Progenitor cell of endocrine pancreas (in vitro differentiated cells): ENCODE data around the gene NRBF2. TPM values are rescaled to one million over a fixed set of nuclear protein-coding genes. Genes with fewer than 3 reads are reported as not detected.

Experiments used
- DNase-seq: peaks from one replicate; pipeline ENCODE4 v3.0.0; 2021; ENCODE audit warnings: low spot score; ENCODE audit not compliant: unreplicated experiment
- H3K27ac Mint-ChIP-seq: 2 replicates; pipeline ENCODE4 v1.8.0; 2021; ENCODE audit warnings: mild to moderate bottlenecking, moderate library complexity, mixed read lengths
- H3K27me3 Mint-ChIP-seq: 2 replicates; pipeline ENCODE4 v1.8.0; 2021; ENCODE audit warnings: mixed read lengths
- H3K36me3 Mint-ChIP-seq: 2 replicates; pipeline ENCODE4 v1.8.0; 2022; ENCODE audit warnings: mixed read lengths; ENCODE audit not compliant: insufficient read depth
- H3K4me1 Mint-ChIP-seq: 2 replicates; pipeline ENCODE4 v1.8.0; 2021; ENCODE audit warnings: low read depth, mixed read lengths
- H3K4me3 Mint-ChIP-seq: 2 replicates; pipeline ENCODE4 v1.8.0; 2021; ENCODE audit warnings: low read depth, mild to moderate bottlenecking, moderate library complexity, mixed read lengths
- H3K9me3 Mint-ChIP-seq: 2 replicates; pipeline ENCODE4 v1.8.0; 2021; ENCODE audit warnings: low read depth, mixed read lengths
- total RNA-seq: library from RNA; stranded (reverse); gene quantifications from 2 replicates; pipeline ENCODE4 v1.2.1, GENCODE V29; 2021
- TF ChIP-seq, protein P1 (sequence below): fragments of 200-600 bp; sonication (generic); IDR thresholded peaks from one replicate; pipeline ENCODE4 v1.5.0; 2021; ENCODE audit warnings: antibody characterized with exemption, mild to moderate bottlenecking; ENCODE audit not compliant: unreplicated experiment

Gene NRBF2
- total RNA-seq, 1 donor from 2014 or later, result 20.3 TPM

GRCh38 chr10:63173468-63174232, 40.5 kb downstream of the NRBF2 start:
- Mint-ChIP-seq H3K4me3 (no peak overlapping the region), H3K4me1 (peaks cover 16% of the 10 kb centered on the region), H3K36me3 (peaks cover 38% of the 10 kb centered on the region), H3K27me3 (no peaks in the 10 kb centered on the region), H3K9me3 (no peaks in the 10 kb centered on the region), H3K27ac (no peak overlapping the region)
- DNase-seq, result no peak
- TF ChIP-seq, protein P1, sequence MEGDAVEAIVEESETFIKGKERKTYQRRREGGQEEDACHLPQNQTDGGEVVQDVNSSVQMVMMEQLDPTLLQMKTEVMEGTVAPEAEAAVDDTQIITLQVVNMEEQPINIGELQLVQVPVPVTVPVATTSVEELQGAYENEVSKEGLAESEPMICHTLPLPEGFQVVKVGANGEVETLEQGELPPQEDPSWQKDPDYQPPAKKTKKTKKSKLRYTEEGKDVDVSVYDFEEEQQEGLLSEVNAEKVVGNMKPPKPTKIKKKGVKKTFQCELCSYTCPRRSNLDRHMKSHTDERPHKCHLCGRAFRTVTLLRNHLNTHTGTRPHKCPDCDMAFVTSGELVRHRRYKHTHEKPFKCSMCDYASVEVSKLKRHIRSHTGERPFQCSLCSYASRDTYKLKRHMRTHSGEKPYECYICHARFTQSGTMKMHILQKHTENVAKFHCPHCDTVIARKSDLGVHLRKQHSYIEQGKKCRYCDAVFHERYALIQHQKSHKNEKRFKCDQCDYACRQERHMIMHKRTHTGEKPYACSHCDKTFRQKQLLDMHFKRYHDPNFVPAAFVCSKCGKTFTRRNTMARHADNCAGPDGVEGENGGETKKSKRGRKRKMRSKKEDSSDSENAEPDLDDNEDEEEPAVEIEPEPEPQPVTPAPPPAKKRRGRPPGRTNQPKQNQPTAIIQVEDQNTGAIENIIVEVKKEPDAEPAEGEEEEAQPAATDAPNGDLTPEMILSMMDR, result no peak

DNA sequence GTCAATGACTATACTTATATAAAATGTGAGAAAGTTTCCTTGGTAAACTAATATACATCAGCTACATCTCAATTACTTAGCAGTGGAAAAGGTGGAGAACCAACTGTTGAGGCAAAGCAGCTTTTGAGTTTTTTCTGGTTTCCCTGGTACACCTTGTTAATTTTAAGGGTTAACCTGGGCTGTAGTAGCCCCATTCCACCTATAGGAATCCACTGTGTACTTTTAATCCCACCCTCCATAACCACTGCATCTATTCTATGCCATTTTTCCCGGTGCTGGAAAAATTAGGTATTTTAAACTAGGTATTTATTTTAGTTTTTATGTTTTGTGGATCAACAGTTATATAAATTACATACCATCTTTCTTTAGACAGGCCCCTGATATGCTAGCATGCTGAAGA, 42.4 kb downstream of the NRBF2 start:
- no peaks in the 10 kb centered on the region for H3K27me3 Mint-ChIP-seq
- H3K9me3 Mint-ChIP-seq, result no peaks in the 10 kb centered on the region
- no peak for DNase-seq
- TF ChIP-seq, protein P1, result no peak
- no peak overlapping the region for H3K4me3 Mint-ChIP-seq
- H3K36me3 Mint-ChIP-seq, result peaks cover 42% of the 10 kb centered on the region
- no peak overlapping the region for H3K27ac Mint-ChIP-seq
- peaks cover under 1% of the 10 kb centered on the region for H3K4me1 Mint-ChIP-seq

DNA sequence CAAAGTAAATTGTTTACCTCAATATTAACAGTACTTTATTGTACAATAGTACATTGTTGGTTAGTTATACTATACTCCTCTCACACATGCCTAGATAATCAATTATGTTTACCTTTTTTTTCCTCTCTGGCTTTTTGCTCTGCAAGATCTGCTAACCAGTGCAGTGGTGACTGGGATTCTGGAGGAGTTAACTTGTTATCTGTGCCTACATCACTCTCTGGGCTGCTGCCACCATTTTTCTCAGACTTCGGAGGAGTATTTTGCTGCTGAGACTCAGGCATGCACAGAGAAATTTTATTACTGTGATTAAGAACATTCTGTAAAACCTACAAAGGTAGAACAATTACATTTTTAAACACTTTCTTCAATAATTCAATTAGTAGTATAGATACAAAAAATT, 59.7 kb downstream of the NRBF2 start:
- Mint-ChIP-seq H3K27ac (no peak overlapping the region), H3K4me3 (no peak overlapping the region), H3K27me3 (no peaks in the 10 kb centered on the region), H3K4me1 (no peaks in the 10 kb centered on the region), H3K36me3 (peaks cover 46% of the 10 kb centered on the region), H3K9me3 (no peaks in the 10 kb centered on the region)
- TF ChIP-seq, protein P1, result no peak
- DNase-seq, result no peak

- Mint-ChIP-seq H3K27ac (no peak overlapping the region), H3K27me3 (no peaks in the 10 kb centered on the region), H3K4me3 (no peak overlapping the region), H3K4me1 (no peaks in the 10 kb centered on the region), H3K36me3 (peaks cover 36% of the 10 kb centered on the region), H3K9me3 (no peaks in the 10 kb centered on the region)
- DNase-seq, result no peak
- TF ChIP-seq, protein P1, result no peak
Observed at GRCh38 chr10:63197344-63198092, 64.4 kb downstream of the NRBF2 start.

GRCh38 chr10:63199716-63200115, 66.6 kb downstream of the NRBF2 start:
- no peaks in the 10 kb centered on the region for H3K27me3 Mint-ChIP-seq
- H3K36me3 Mint-ChIP-seq, result peaks cover 23% of the 10 kb centered on the region

More at GRCh38 chr10:63199716-63200115, 66.6 kb downstream of the NRBF2 start:
- H3K4me1 Mint-ChIP-seq, result no peaks in the 10 kb centered on the region
- no peak overlapping the region for H3K27ac Mint-ChIP-seq
- TF ChIP-seq, protein P1, result no peak
- no peak for DNase-seq
- no peaks in the 10 kb centered on the region for H3K9me3 Mint-ChIP-seq
- no peak overlapping the region for H3K4me3 Mint-ChIP-seq
